ENCODE measurements around the gene CYP2U1.

GRCh38 chr4:107915220-107915619 lies 16.1 kb upstream of the CYP2U1 start:
- no peak for TF ChIP-seq CTCF (IDR thresholded peaks at IDR 0.05)
- no peak for TF ChIP-seq ZFX (IDR thresholded peaks at IDR 0.05; ENCODE audit: borderline replicate concordance)

Measured in 22Rv1 (cell line).